ENCODE results near the gene GRIN3B. TPM values are rescaled to one million over a fixed set of nuclear protein-coding genes. Genes with fewer than 3 reads are reported as not detected.

GRIN3B gene
- total RNA-seq, 1 donor from 2014 or later: not detected

GRCh38 chr19:963486-963951, 36.7 kb upstream of the GRIN3B start:
- no peak for DNase-seq (ENCODE audit: low spot score)
- ATAC-seq: no peak

- DNase-seq (ENCODE audit: low spot score): no peak
- no peak for ATAC-seq
Observed at GRCh38 chr19:964116-964520, 36.1 kb upstream of the GRIN3B start.

GRCh38 chr19:964761-965694, 35.2 kb upstream of the GRIN3B start:
- DNase-seq (ENCODE audit: low spot score): no peak
- no peak for ATAC-seq

GRCh38 chr19:966485-967088, 33.6 kb upstream of the GRIN3B start:
- DNase-seq (ENCODE audit: low spot score): no peak
- no peak for ATAC-seq

GRCh38 chr19:970695-971094, 29.5 kb upstream of the GRIN3B start:
- ATAC-seq (no peak), DNase-seq (ENCODE audit: low spot score) (no peak)

- no peak for ATAC-seq
- no peak for DNase-seq (ENCODE audit: low spot score)
Observed at GRCh38 chr19:971795-972194, 28.4 kb upstream of the GRIN3B start.

GRCh38 chr19:972281-972680, 27.9 kb upstream of the GRIN3B start:
- ATAC-seq: no peak
- no peak for DNase-seq (ENCODE audit: low spot score)

- no peak for DNase-seq (ENCODE audit: low spot score)
- no peak for ATAC-seq
Observed at GRCh38 chr19:973726-974563, 26.3 kb upstream of the GRIN3B start.

GRCh38 chr19:974564-975257, 25.5 kb upstream of the GRIN3B start:
- ATAC-seq (no peak), DNase-seq (ENCODE audit: low spot score) (no peak)

- no peak for ATAC-seq
Observed at GRCh38 chr19:976476-976875, 23.7 kb upstream of the GRIN3B start.

GRCh38 chr19:977058-977464, 23.2 kb upstream of the GRIN3B start:
- DNase-seq (ENCODE audit: low spot score) (no peak), ATAC-seq (no peak)

More at GRCh38 chr19:976476-976875, 23.7 kb upstream of the GRIN3B start:
- no peak for DNase-seq (ENCODE audit: low spot score)

GRCh38 chr19:979318-979741, 20.9 kb upstream of the GRIN3B start:
- DNase-seq (ENCODE audit: low spot score): no peak
- no peak for ATAC-seq

GRCh38 chr19:980133-980998, 19.9 kb upstream of the GRIN3B start:
- ATAC-seq: peak; percentile 68
- DNase-seq (ENCODE audit: low spot score): peak; percentile 77

- peak; percentile 87 for ATAC-seq
- DNase-seq (ENCODE audit: low spot score): peak; percentile 80
Observed at GRCh38 chr19:982567-983170, 17.6 kb upstream of the GRIN3B start.

GRCh38 chr19:984165-984967, 15.9 kb upstream of the GRIN3B start, which contains the start of gene WDR18:
Gene WDR18, plus strand, starts transcription at chr19:984345. Its CDS starts 9 bp downstream, at chr19:984354.
- peak; percentile 94 for DNase-seq (ENCODE audit: low spot score)
- peak; percentile 88 for ATAC-seq

GRCh38 chr19:986083-986482, 14.1 kb upstream of the GRIN3B start:
- ATAC-seq (no peak), DNase-seq (ENCODE audit: low spot score) (no peak)

GRCh38 chr19:988081-988480, 12.1 kb upstream of the GRIN3B start:
- ATAC-seq (no peak), DNase-seq (ENCODE audit: low spot score) (no peak)

GRCh38 chr19:988510-988909, 11.7 kb upstream of the GRIN3B start:
- DNase-seq (ENCODE audit: low spot score) (no peak), ATAC-seq (no peak)

Data from left lobe of liver (tissue), 2 donors.